ENCODE measurements around the gene EPX.

- TF ChIP-seq EP300 (IDR thresholded peaks at IDR 0.05) (no peak), POLR2A (IDR thresholded peaks at IDR 0.05) (no peak), POLR2AphosphoS5 (IDR thresholded peaks at IDR 0.05) (no peak)
Observed at GRCh38 chr17:58150394-58150793, 42.1 kb upstream of the EPX start.

All from gastroesophageal sphincter (tissue), 2 donors.